Measurements from ENCODE around the gene LEF1. TPM values are rescaled to one million over a fixed set of nuclear protein-coding genes. Genes with fewer than 3 reads are reported as not detected.

The LEF1 gene
- total RNA-seq, 1 donor from 2014 or later = 4.3 TPM

DNA sequence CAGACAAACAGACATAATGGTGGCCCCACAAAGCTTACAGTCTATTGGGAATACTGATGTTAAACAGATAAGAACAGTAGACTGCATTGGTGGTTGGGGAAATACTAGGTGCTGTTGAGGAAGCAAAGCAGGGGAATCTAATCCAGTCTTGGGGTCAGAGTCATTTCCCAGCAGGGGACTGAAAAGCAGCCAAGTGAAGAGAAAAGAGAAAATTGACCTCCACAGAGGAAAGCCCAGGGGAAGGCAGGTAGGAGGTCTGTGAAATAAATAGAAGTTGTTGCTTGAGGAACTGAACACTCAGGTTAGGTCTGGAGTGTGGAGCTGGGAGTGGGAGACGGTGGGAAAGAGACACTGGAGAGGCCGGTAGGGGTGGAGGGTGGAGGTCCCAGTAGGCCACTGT, 33.0 kb upstream of the LEF1 start:
- H3K9me3 ChIP-seq = no peaks in the 10 kb centered on the region
- no peak overlapping the region for H3K4me3 ChIP-seq
- intact Hi-C loops (cut with DNase I) = no loop called here
- DNase-seq (no peak), ATAC-seq (no peak)
- no peaks in the 10 kb centered on the region for H3K4me1 ChIP-seq
- H3K27me3 ChIP-seq (ENCODE audit: low read depth) = no peaks in the 10 kb centered on the region
- H3K36me3 ChIP-seq = no peaks in the 10 kb centered on the region
- TF ChIP-seq, protein P1, sequence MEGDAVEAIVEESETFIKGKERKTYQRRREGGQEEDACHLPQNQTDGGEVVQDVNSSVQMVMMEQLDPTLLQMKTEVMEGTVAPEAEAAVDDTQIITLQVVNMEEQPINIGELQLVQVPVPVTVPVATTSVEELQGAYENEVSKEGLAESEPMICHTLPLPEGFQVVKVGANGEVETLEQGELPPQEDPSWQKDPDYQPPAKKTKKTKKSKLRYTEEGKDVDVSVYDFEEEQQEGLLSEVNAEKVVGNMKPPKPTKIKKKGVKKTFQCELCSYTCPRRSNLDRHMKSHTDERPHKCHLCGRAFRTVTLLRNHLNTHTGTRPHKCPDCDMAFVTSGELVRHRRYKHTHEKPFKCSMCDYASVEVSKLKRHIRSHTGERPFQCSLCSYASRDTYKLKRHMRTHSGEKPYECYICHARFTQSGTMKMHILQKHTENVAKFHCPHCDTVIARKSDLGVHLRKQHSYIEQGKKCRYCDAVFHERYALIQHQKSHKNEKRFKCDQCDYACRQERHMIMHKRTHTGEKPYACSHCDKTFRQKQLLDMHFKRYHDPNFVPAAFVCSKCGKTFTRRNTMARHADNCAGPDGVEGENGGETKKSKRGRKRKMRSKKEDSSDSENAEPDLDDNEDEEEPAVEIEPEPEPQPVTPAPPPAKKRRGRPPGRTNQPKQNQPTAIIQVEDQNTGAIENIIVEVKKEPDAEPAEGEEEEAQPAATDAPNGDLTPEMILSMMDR (IDR thresholded peaks at IDR 0.05) = no peak
- H3K27ac ChIP-seq = no peak overlapping the region

DNA sequence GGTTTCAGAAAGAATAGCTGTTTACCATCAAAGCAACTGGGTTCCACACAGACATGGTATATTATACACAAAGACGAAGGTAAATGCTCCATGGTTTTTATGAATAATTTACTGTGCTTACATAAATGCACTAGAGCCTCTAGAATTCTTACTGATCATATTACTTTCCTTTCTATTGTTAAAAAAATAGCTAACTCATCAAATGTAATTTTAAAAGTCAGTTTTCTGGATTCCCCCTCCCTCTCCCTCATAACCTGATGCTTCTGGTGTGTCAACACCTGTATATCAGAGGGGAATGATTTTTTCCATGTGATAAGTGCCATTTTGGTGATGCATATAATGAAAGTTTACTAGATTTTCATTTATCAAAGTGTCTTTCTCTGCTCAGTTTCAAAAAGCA, 31.1 kb upstream of the LEF1 start:
- intact Hi-C loops (cut with DNase I) = no loop called here
- no peaks in the 10 kb centered on the region for H3K4me1 ChIP-seq
- no peaks in the 10 kb centered on the region for H3K9me3 ChIP-seq
- DNase-seq (no peak), ATAC-seq (no peak)
- no peaks in the 10 kb centered on the region for H3K27me3 ChIP-seq (ENCODE audit: low read depth)
- H3K4me3 ChIP-seq = no peak overlapping the region
- TF ChIP-seq, protein P1 (IDR thresholded peaks at IDR 0.05) = no peak
- H3K27ac ChIP-seq = no peak overlapping the region
- no peaks in the 10 kb centered on the region for H3K36me3 ChIP-seq

- TF ChIP-seq, protein P1 (IDR thresholded peaks at IDR 0.05) = no peak
- Histone ChIP-seq H3K36me3 (no peaks in the 10 kb centered on the region), H3K27me3 (ENCODE audit: low read depth) (no peaks in the 10 kb centered on the region), H3K4me3 (no peak overlapping the region), H3K4me1 (no peaks in the 10 kb centered on the region), H3K9me3 (no peaks in the 10 kb centered on the region), H3K27ac (no peak overlapping the region)
- intact Hi-C loops (cut with DNase I) = no loop called here
- no peak for ATAC-seq
- DNase-seq = no peak
These were observed 25.3 kb upstream of the LEF1 start for GRCh38 chr4:108193886-108194672.

DNA sequence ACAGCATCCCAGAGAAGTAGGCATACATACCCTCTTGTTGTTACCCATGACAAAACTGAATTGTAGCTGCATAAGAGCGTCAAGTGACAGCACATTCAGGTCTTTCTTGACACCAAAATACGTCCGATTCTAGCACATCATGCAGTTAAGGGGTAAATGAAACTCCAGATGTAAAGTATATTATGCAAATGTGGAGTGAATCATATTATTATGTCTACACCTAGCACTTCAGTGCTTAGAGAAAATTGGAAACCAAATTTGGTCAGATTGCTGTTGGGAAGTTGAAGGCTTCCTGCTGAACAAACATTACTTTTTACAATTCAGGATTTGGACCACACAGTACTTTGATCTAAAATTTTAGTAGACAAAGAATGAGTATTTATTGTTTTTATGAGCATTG, 24.2 kb upstream of the LEF1 start:
- H3K4me1 ChIP-seq = no peaks in the 10 kb centered on the region
- no peaks in the 10 kb centered on the region for H3K9me3 ChIP-seq
- ATAC-seq = no peak
- H3K27me3 ChIP-seq (ENCODE audit: low read depth) = no peaks in the 10 kb centered on the region
- intact Hi-C loops (cut with DNase I) = no loop called here
- TF ChIP-seq, protein P1 (IDR thresholded peaks at IDR 0.05) = no peak
- H3K36me3 ChIP-seq = no peaks in the 10 kb centered on the region
- DNase-seq = no peak
- H3K27ac ChIP-seq = no peak overlapping the region
- no peak overlapping the region for H3K4me3 ChIP-seq

DNA sequence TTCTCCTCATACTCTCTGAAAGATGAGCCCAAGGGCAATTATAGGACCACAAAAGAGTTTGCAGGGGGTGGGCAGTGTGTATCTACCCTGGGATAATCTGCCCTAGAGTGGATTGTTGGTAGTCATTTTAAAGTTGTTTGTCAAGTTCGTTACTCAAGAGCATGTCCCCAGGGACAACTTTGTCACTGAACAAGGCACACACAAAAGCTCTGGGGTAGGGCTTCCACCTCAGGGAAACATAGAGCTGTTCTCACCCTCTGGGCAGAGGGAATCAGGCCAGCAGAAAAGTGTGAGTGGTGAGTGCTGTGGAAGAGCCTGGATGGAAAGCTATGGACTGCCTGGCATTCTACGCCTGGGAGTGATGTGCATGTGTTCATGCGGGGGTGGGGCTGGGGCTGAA, 23.3 kb upstream of the LEF1 start:
- intact Hi-C loops (cut with DNase I) = no loop called here
- TF ChIP-seq, protein P1 (IDR thresholded peaks at IDR 0.05) = no peak
- no peak overlapping the region for H3K4me3 ChIP-seq
- H3K27me3 ChIP-seq (ENCODE audit: low read depth) = no peaks in the 10 kb centered on the region
- no peaks in the 10 kb centered on the region for H3K4me1 ChIP-seq
- ATAC-seq = no peak
- H3K36me3 ChIP-seq = no peaks in the 10 kb centered on the region
- DNase-seq = no peak
- no peak overlapping the region for H3K27ac ChIP-seq
- no peaks in the 10 kb centered on the region for H3K9me3 ChIP-seq
